GM23338 (cell line): Measurements from ENCODE around the gene DNAJC6. TPM values are rescaled to one million over a fixed set of nuclear protein-coding genes. Genes with fewer than 3 reads are reported as not detected.

Source experiments
- ATAC-seq: fragments of 200-7000 bp; cut with Tn5 transposase; 3 replicates; pipeline ENCODE4 v1.9.1; 2020
- DNase-seq: peaks from one replicate; pipeline ENCODE4 v3.0.0-alpha.2; 2015; ENCODE audit warnings: low spot score
- H2AFZ ChIP-seq: fragments of 200-600 bp; sonication (generic); 2 replicates; pipeline ENCODE4 v1.8.0; 2016; ENCODE audit warnings: antibody characterized with exemption, mild to moderate bottlenecking, moderate library complexity
- H3F3A ChIP-seq: fragments of 200-600 bp; sonication (generic); replicated peaks from 2 replicates; pipeline ENCODE4 v1.8.0; 2017; ENCODE audit warnings: antibody characterized with exemption, mixed run types, low read depth
- H3K27ac ChIP-seq: fragments of 200-600 bp; sonication (generic); 2 replicates; pipeline ENCODE4 v1.6.1; 2016; ENCODE audit warnings: low read depth
- H3K27me3 ChIP-seq: fragments of 200-600 bp; sonication (generic); 2 replicates; pipeline ENCODE4 v1.8.0; 2016; ENCODE audit warnings: mild to moderate bottlenecking, mixed run types, moderate library complexity; ENCODE audit not compliant: insufficient read depth
- H3K36me3 ChIP-seq: fragments of 200-600 bp; sonication (generic); 2 replicates; pipeline ENCODE4 v1.8.0; 2016; ENCODE audit warnings: mild to moderate bottlenecking; ENCODE audit not compliant: insufficient read depth
- H3K4me1 ChIP-seq: fragments of 200-600 bp; sonication (generic); 2 replicates; pipeline ENCODE4 v1.8.0; 2016; ENCODE audit warnings: mild to moderate bottlenecking, moderate library complexity; ENCODE audit not compliant: insufficient read depth
- H3K4me2 ChIP-seq: fragments of 200-600 bp; sonication (generic); 2 replicates; pipeline ENCODE4 v1.7.1; 2017; ENCODE audit warnings: mixed run types
- H3K4me3 ChIP-seq: fragments of 200-600 bp; sonication (generic); 2 replicates; pipeline ENCODE4 v1.6.1; 2016; ENCODE audit warnings: mixed run types
- H3K79me2 ChIP-seq: fragments of 200-600 bp; sonication (generic); replicated peaks from 2 replicates; pipeline ENCODE4 v1.8.0; 2017; ENCODE audit warnings: mild to moderate bottlenecking; ENCODE audit not compliant: insufficient read depth
- H3K9me2 ChIP-seq: fragments of 200-600 bp; sonication (generic); 2 replicates; pipeline ENCODE4 v1.8.0; 2017; ENCODE audit not compliant: insufficient read depth
- H4K20me1 ChIP-seq: fragments of 200-600 bp; sonication (generic); replicated peaks from 2 replicates; pipeline ENCODE4 v1.8.0; 2017; ENCODE audit warnings: mild to moderate bottlenecking; ENCODE audit not compliant: insufficient read depth
- H3K27ac Mint-ChIP-seq: 2 replicates; pipeline ENCODE4 v1.8.0; 2020; ENCODE audit warnings: inconsistent platforms, mild to moderate bottlenecking, moderate library complexity, mixed read lengths
- H3K27me3 Mint-ChIP-seq: 3 replicates; pipeline ENCODE4 v1.8.0; 2022; ENCODE audit warnings: low read depth, mild to moderate bottlenecking, moderate library complexity, mixed read lengths, inconsistent platforms; ENCODE audit not compliant: insufficient read depth, poor library complexity
- H3K36me3 Mint-ChIP-seq: 3 replicates; pipeline ENCODE4 v1.8.0; 2021; ENCODE audit warnings: low read depth, mild to moderate bottlenecking, inconsistent platforms, moderate library complexity, mixed read lengths
- H3K4me1 Mint-ChIP-seq: 3 replicates; pipeline ENCODE4 v1.8.0; 2020; ENCODE audit warnings: mild to moderate bottlenecking, inconsistent platforms, mixed read lengths
- H3K4me3 Mint-ChIP-seq: 3 replicates; pipeline ENCODE4 v1.8.0; 2021; ENCODE audit warnings: moderate library complexity, mild to moderate bottlenecking, inconsistent platforms, mixed read lengths
- H3K9me3 Mint-ChIP-seq: 3 replicates; pipeline ENCODE4 v1.8.0; 2020; ENCODE audit warnings: moderate library complexity, mild to moderate bottlenecking, inconsistent platforms, mixed read lengths
- CREB1 ChIP-seq: fragments of 250-450 bp; sonication (Bioruptor Pico); IDR thresholded peaks from 2 replicates; pipeline ENCODE4 v1.5.0; 2020; ENCODE audit warnings: low read depth, mild to moderate bottlenecking, moderate library complexity
- EZH2phosphoT487 ChIP-seq: fragments of 200-600 bp; sonication (generic); IDR thresholded peaks from one replicate; pipeline ENCODE4 v1.8.1; 2018; ENCODE audit warnings: antibody characterized with exemption; ENCODE audit not compliant: unreplicated experiment
- JUNB ChIP-seq: IDR thresholded peaks from one replicate; pipeline ENCODE4 v1.6.1; 2016; ENCODE audit warnings: antibody characterized with exemption; ENCODE audit not compliant: unreplicated experiment
- POLR2AphosphoS5 ChIP-seq: IDR thresholded peaks from 2 replicates; pipeline ENCODE4 v1.6.1; 2016; ENCODE audit warnings: antibody characterized with exemption, low read depth
- STAT1 ChIP-seq: IDR thresholded peaks from one replicate; pipeline ENCODE4 v1.6.1; 2016; ENCODE audit warnings: antibody characterized with exemption; ENCODE audit not compliant: unreplicated experiment
- ZNF114 ChIP-seq: fragments of 250-450 bp; sonication (Bioruptor Pico); IDR thresholded peaks from 2 replicates; pipeline ENCODE4 v1.5.0; 2020; ENCODE audit warnings: mild to moderate bottlenecking, moderate library complexity
- ZNF331 ChIP-seq: fragments of 250-450 bp; sonication (Bioruptor Pico); IDR thresholded peaks from 2 replicates; pipeline ENCODE4 v1.5.0; 2020; ENCODE audit warnings: low read depth, mild to moderate bottlenecking, moderate library complexity
- polyA plus RNA-seq: library from polyadenylated mRNA; unstranded; fragments of >200 nt; fragmentation: Nextera tagmentation; extraction: Ambion mirVana; gene quantifications from 2 replicates; pipeline ENCODE4 v1.2.1, GENCODE V29; 2016
- total RNA-seq: library from RNA; depleted of rRNA; stranded (reverse); fragments of >200 nt; shearing (Covaris generic); gene quantifications from 2 replicates; pipeline ENCODE4 v1.2.3, GENCODE V29; 2014
- TF ChIP-seq, protein P1 (sequence below), 2 experiments: fragments of 200-600 bp in 1 of 2; sonication (generic) in 1 of 2; conservative IDR thresholded peaks; 2 replicates each; pipeline versions ENCODE4 v1.5.1 to v1.6.1; 2016 to 2017; ENCODE audit warnings: antibody characterized with exemption in 2 of 2, low read depth in 2 of 2, mild to moderate bottlenecking in 2 of 2, moderate library complexity in 1 of 2
- TF ChIP-seq, protein P2 (sequence below): fragments of 250-450 bp; sonication (Bioruptor Pico); IDR thresholded peaks from 2 replicates; pipeline ENCODE4 v1.5.0; 2020; ENCODE audit warnings: mild to moderate bottlenecking, moderate library complexity
- TF ChIP-seq, protein P3 (sequence below): IDR thresholded peaks from 2 replicates; pipeline ENCODE4 v1.6.1; 2016; ENCODE audit warnings: antibody characterized with exemption

The DNAJC6 gene
- total and polyA plus RNA-seq, 2 experiments from 2014 or later, result 2.4 to 7.4 TPM

DNA sequence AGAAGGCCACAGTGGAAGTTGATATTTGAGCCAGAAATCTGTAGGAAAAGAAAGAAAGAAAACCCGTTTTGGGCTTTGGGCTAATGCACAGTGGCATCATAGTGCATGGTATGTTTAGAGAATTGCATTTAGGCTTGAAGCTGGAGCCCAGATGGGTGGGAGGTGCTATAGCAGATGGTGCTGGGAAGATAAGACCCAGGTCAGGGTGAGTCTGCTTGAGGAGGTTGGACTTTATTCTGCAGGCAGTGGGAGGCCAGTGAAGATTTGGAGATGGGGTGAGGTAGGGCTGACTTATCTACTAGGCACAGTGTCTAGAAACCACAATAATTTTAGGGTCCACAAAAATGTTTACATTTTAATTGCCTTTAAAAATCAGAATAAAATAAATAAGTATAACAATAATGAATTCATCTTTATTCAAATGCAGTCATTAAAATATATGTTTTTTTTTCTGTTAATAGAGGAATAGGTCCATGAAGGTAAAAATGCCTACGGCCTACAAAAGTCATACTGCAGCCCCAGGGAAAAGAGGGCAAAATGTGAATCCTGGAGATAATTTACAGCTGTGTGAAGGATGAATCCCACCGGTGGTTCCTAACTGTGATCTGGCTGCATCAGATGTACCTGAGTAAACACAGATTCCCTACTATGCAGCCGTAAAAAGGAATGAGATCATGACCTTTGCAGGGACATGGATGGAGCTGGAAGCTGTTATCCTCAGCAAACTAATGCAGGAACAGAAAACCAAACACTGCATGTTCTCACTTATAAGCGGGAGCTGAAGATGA, 8.7 kb downstream of the DNAJC6 start:
- H3K36me3 Mint-ChIP-seq, result no peaks in the 10 kb centered on the region
- ATAC-seq, result no peak
- TF ChIP-seq CREB1 (CRISPR knock-in tag), result no peak
- TF ChIP-seq, protein P1, sequence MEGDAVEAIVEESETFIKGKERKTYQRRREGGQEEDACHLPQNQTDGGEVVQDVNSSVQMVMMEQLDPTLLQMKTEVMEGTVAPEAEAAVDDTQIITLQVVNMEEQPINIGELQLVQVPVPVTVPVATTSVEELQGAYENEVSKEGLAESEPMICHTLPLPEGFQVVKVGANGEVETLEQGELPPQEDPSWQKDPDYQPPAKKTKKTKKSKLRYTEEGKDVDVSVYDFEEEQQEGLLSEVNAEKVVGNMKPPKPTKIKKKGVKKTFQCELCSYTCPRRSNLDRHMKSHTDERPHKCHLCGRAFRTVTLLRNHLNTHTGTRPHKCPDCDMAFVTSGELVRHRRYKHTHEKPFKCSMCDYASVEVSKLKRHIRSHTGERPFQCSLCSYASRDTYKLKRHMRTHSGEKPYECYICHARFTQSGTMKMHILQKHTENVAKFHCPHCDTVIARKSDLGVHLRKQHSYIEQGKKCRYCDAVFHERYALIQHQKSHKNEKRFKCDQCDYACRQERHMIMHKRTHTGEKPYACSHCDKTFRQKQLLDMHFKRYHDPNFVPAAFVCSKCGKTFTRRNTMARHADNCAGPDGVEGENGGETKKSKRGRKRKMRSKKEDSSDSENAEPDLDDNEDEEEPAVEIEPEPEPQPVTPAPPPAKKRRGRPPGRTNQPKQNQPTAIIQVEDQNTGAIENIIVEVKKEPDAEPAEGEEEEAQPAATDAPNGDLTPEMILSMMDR (conservative IDR thresholded peaks at IDR 0.05; ENCODE audit: low read depth in 2 of 2), result no peak
- TF ChIP-seq STAT1, result no peak
- TF ChIP-seq ZNF331 (CRISPR knock-in tag), result no peak
- TF ChIP-seq EZH2phosphoT487, result no peak
- TF ChIP-seq, protein P2, sequence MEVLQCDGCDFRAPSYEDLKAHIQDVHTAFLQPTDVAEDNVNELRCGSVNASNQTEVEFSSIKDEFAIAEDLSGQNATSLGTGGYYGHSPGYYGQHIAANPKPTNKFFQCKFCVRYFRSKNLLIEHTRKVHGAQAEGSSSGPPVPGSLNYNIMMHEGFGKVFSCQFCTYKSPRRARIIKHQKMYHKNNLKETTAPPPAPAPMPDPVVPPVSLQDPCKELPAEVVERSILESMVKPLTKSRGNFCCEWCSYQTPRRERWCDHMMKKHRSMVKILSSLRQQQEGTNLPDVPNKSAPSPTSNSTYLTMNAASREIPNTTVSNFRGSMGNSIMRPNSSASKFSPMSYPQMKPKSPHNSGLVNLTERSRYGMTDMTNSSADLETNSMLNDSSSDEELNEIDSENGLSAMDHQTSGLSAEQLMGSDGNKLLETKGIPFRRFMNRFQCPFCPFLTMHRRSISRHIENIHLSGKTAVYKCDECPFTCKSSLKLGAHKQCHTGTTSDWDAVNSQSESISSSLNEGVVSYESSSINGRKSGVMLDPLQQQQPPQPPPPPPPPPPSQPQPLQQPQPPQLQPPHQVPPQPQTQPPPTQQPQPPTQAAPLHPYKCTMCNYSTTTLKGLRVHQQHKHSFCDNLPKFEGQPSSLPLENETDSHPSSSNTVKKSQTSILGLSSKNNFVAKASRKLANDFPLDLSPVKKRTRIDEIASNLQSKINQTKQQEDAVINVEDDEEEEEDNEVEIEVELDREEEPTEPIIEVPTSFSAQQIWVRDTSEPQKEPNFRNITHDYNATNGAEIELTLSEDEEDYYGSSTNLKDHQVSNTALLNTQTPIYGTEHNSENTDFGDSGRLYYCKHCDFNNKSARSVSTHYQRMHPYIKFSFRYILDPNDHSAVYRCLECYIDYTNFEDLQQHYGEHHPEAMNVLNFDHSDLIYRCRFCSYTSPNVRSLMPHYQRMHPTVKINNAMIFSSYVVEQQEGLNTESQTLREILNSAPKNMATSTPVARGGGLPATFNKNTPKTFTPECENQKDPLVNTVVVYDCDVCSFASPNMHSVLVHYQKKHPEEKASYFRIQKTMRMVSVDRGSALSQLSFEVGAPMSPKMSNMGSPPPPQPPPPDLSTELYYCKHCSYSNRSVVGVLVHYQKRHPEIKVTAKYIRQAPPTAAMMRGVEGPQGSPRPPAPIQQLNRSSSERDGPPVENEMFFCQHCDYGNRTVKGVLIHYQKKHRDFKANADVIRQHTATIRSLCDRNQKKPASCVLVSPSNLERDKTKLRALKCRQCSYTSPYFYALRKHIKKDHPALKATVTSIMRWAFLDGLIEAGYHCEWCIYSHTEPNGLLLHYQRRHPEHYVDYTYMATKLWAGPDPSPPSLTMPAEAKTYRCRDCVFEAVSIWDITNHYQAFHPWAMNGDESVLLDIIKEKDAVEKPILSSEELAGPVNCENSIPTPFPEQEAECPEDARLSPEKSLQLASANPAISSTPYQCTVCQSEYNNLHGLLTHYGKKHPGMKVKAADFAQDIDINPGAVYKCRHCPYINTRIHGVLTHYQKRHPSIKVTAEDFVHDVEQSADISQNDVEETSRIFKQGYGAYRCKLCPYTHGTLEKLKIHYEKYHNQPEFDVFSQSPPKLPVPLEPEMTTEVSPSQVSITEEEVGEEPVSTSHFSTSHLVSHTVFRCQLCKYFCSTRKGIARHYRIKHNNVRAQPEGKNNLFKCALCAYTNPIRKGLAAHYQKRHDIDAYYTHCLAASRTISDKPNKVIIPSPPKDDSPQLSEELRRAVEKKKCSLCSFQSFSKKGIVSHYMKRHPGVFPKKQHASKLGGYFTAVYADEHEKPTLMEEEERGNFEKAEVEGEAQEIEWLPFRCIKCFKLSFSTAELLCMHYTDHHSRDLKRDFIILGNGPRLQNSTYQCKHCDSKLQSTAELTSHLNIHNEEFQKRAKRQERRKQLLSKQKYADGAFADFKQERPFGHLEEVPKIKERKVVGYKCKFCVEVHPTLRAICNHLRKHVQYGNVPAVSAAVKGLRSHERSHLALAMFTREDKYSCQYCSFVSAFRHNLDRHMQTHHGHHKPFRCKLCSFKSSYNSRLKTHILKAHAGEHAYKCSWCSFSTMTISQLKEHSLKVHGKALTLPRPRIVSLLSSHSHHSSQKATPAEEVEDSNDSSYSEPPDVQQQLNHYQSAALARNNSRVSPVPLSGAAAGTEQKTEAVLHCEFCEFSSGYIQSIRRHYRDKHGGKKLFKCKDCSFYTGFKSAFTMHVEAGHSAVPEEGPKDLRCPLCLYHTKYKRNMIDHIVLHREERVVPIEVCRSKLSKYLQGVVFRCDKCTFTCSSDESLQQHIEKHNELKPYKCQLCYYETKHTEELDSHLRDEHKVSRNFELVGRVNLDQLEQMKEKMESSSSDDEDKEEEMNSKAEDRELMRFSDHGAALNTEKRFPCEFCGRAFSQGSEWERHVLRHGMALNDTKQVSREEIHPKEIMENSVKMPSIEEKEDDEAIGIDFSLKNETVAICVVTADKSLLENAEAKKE, result no peak
- no peak for TF ChIP-seq POLR2AphosphoS5
- TF ChIP-seq ZNF114, result no peak
- TF ChIP-seq JUNB, result no peak
- TF ChIP-seq, protein P3, sequence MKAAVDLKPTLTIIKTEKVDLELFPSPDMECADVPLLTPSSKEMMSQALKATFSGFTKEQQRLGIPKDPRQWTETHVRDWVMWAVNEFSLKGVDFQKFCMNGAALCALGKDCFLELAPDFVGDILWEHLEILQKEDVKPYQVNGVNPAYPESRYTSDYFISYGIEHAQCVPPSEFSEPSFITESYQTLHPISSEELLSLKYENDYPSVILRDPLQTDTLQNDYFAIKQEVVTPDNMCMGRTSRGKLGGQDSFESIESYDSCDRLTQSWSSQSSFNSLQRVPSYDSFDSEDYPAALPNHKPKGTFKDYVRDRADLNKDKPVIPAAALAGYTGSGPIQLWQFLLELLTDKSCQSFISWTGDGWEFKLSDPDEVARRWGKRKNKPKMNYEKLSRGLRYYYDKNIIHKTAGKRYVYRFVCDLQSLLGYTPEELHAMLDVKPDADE, result no peak

More for the DNA sequence above, 8.7 kb downstream of the DNAJC6 start:
- Histone ChIP-seq H2AFZ (no peak overlapping the region), H3K4me2 (no peak overlapping the region), H3K4me3 (no peak overlapping the region), H3K9me2 (no peaks in the 10 kb centered on the region), H3K36me3 (no peaks in the 10 kb centered on the region), H4K20me1 (no peaks in the 10 kb centered on the region), H3F3A (no peaks in the 10 kb centered on the region), H3K79me2 (no peaks in the 10 kb centered on the region), H3K4me1 (no peaks in the 10 kb centered on the region), H3K27ac (no peak overlapping the region), H3K27me3 (no peaks in the 10 kb centered on the region)
- no peaks in the 10 kb centered on the region; the same call in 2 of the 3 replicates for H3K9me3 Mint-ChIP-seq
- no peak for DNase-seq
- peaks cover 3% of the 10 kb centered on the region; the same call in 1 of the 3 replicates for H3K4me1 Mint-ChIP-seq
- peaks cover 2% of the 10 kb centered on the region for H3K27me3 Mint-ChIP-seq
- H3K27ac Mint-ChIP-seq, result no peak overlapping the region
- no peak overlapping the region for H3K4me3 Mint-ChIP-seq
